HepG2 (cell line): ENCODE measurements around the gene AKR1B15. TPM values are rescaled to one million over a fixed set of nuclear protein-coding genes. Genes with fewer than 3 reads are reported as not detected.

Source experiments
- ATAC-seq: fragments of 200-7000 bp; cut with Tn5 transposase; 3 replicates; pipeline ENCODE4 v1.9.1; 2020; ENCODE audit warnings: mild to moderate bottlenecking, moderate library complexity
- BruUV-seq: library from RNA; stranded (reverse); fragments of 400-500 nt; replicated peaks from 2 replicates; lab custom pipeline; 2021; lab: Mats Ljungman, UMichigan
- CTCF ChIA-PET: fragments of 300-600 bp; formaldehyde crosslinking; extraction: SDS; loops from one replicate; lab custom pipeline; 2021; ENCODE audit warnings: low total read pairs, inconsistent platforms, low intra/inter-chr PET ratio; lab: Yijun Ruan, JAX
- POLR2A ChIA-PET: fragments of 350-600 bp; sonication (Branson Sonifier 250); formaldehyde crosslinking; loops from one replicate; lab custom pipeline; 2020; ENCODE audit warnings: antibody characterized with exemption, inconsistent platforms; lab: Yijun Ruan, JAX
- DNase-seq: peaks from one replicate; pipeline ENCODE4 v3.0.0-alpha.2; 2015; ENCODE audit warnings: low spot score
- FAIRE-seq: peaks from 3 replicates; lab custom pipeline; 2011; peaks lifted over from hg19 to GRCh38; lab: Jason Lieb, UNC
- H2AFZ ChIP-seq: one replicate; pipeline ENCODE4 v1.6.1; 2011; ENCODE audit warnings: low read length, inconsistent platforms
- H3K27ac ChIP-seq: fragments of 300-600 bp; 3 replicates; pipeline ENCODE4 v1.8.0; 2011; ENCODE audit warnings: mixed run types, mild to moderate bottlenecking, mixed read lengths, low read length, inconsistent platforms; ENCODE audit not compliant: insufficient read depth; ENCODE audit errors: extremely low read length
- H3K27me3 ChIP-seq, 2 experiments: fragments of 200-600 bp in 1 of 2; 2 replicates in 1 of 2; 3 replicates in 1 of 2; pipeline versions ENCODE4 v1.6.0 to v1.8.0; 2011; ENCODE audit warnings: low read length in 2 of 2, mild to moderate bottlenecking in 2 of 2, moderate library complexity in 2 of 2, inconsistent platforms in 1 of 2; ENCODE audit not compliant: insufficient read depth in 2 of 2, control insufficient read depth in 1 of 2
- H3K36me3 ChIP-seq, 2 experiments: fragments of 200-600 bp in 1 of 2; replicated peaks in 1 of 2; 2 replicates in 1 of 2; 3 replicates in 1 of 2; pipeline versions ENCODE4 v1.5.1 to v1.8.0; 2011; ENCODE audit warnings: low read length in 2 of 2, inconsistent platforms in 1 of 2; ENCODE audit not compliant: insufficient read depth in 2 of 2, control insufficient read depth in 1 of 2
- H3K4me1 ChIP-seq: 2 replicates; pipeline ENCODE4 v1.5.1; 2012; ENCODE audit warnings: low read length, inconsistent platforms; ENCODE audit not compliant: insufficient read depth
- H3K4me2 ChIP-seq: 2 replicates; pipeline ENCODE4 v1.6.0; 2011; ENCODE audit warnings: low read depth, low read length, inconsistent platforms
- H3K4me3 ChIP-seq, 3 experiments: fragments of 200-600 bp in 1 of 3; sonication (generic), shearing (Covaris generic) in 1 of 3; replicated peaks in 1 of 3; 2 replicates each; pipeline ENCODE4 v1.5.1; 2011 to 2016; ENCODE audit warnings: low read length in 3 of 3, inconsistent platforms in 2 of 3, low read depth in 2 of 3, mild to moderate bottlenecking in 2 of 3, control low read depth in 1 of 3, mixed read lengths in 1 of 3; ENCODE audit not compliant: insufficient read depth in 1 of 3
- H3K79me2 ChIP-seq: one replicate; pipeline ENCODE4 v1.6.1; 2011; ENCODE audit warnings: low read length, inconsistent platforms; ENCODE audit not compliant: insufficient read depth
- H3K9ac ChIP-seq: 2 replicates; pipeline ENCODE4 v1.6.0; 2011; ENCODE audit warnings: mild to moderate bottlenecking, low read depth, low read length, inconsistent platforms; ENCODE audit not compliant: insufficient read depth
- H3K9me3 ChIP-seq: 2 replicates; pipeline ENCODE4 v1.5.1; 2012; ENCODE audit warnings: mild to moderate bottlenecking, low read length
- H4K20me1 ChIP-seq: 2 replicates; pipeline ENCODE4 v1.6.0; 2011; ENCODE audit warnings: inconsistent platforms, mild to moderate bottlenecking, low read length, moderate library complexity; ENCODE audit not compliant: insufficient read depth
- AHR ChIP-seq: IDR thresholded peaks from 2 replicates; pipeline ENCODE4 v1.6.1; 2018; ENCODE audit warnings: missing genetic modification reagents, missing compliant biosample characterization
- CHD4 ChIP-seq: fragments of 200-600 bp; sonication (generic); IDR thresholded peaks from 2 replicates; pipeline ENCODE4 v1.7.0; 2017; ENCODE audit warnings: mild to moderate bottlenecking, low read length, borderline replicate concordance
- FOXA1 ChIP-seq, 2 experiments: fragments of 450-650 bp in 1 of 2; sonication (generic) in 1 of 2; formaldehyde crosslinking in 1 of 2; IDR thresholded peaks; 2 replicates each; pipeline versions ENCODE4 v1.4.0 to v1.6.1; 2016 to 2020; ENCODE audit warnings: missing genetic modification reagents in 1 of 2
- GATA4 ChIP-seq: sonication (generic); IDR thresholded peaks from 2 replicates; pipeline ENCODE4 v1.6.1; 2016; ENCODE audit warnings: antibody characterized with exemption, low read depth, borderline replicate concordance
- HMGA1 ChIP-seq: sonication (generic); formaldehyde crosslinking; conservative IDR thresholded peaks from 2 replicates; pipeline ENCODE4 v1.4.0; 2020; ENCODE audit warnings: missing genetic modification reagents
- ZMAT3 ChIP-seq: sonication (generic); formaldehyde crosslinking; conservative IDR thresholded peaks from 2 replicates; pipeline ENCODE4 v1.7.0; 2021; ENCODE audit warnings: missing genetic modification reagents
- ZNF382 ChIP-seq: sonication (generic); formaldehyde crosslinking; IDR thresholded peaks from 2 replicates; pipeline ENCODE4 v1.5.0; 2020; ENCODE audit warnings: missing genetic modification reagents, mild to moderate bottlenecking, borderline replicate concordance
- ZNF75D ChIP-seq: sonication (generic); formaldehyde crosslinking; IDR thresholded peaks from 2 replicates; pipeline ENCODE4 v1.8.1; 2023; ENCODE audit warnings: missing genetic modification reagents, mild to moderate bottlenecking, borderline replicate concordance
- ZNF761 ChIP-seq: sonication (generic); formaldehyde crosslinking; conservative IDR thresholded peaks from 2 replicates; pipeline ENCODE4 v1.4.0; 2020; ENCODE audit warnings: mild to moderate bottlenecking, missing genetic modification reagents
- ZSCAN20 ChIP-seq: sonication (generic); formaldehyde crosslinking; IDR thresholded peaks from 2 replicates; pipeline ENCODE4 v1.4.0; 2020; ENCODE audit warnings: missing genetic modification reagents, mild to moderate bottlenecking, borderline replicate concordance
- WGBS: methylation state at CpG from one replicate; pipeline ENCODE4 v1.1.6; 2017; ENCODE audit warnings: low lambda C conversion rate; 5-methylcytosine and 5-hydroxymethylcytosine counted together
- in situ Hi-C: cut with HindIII; loops from 2 replicates; pipeline ENCODE4 v1.10.0; 2017; ENCODE audit warnings: low pct_unique_long_range_greater_than_20kb; ENCODE audit not compliant: extremely low pct_ligation_motif_present
- intact Hi-C: fragments of 100-400 bp; cut with micrococcal nuclease; formaldehyde crosslinking; loops from one replicate; pipeline ENCODE4 v1.10.0; 2022; ENCODE audit not compliant: unreplicated experiment
- polyA plus RNA-seq, 8 experiments: library from polyadenylated mRNA; depleted of rRNA in 3 of 8; stranded (reverse) in 7 of 8; unstranded in 1 of 8; fragments of >200 nt; fragmentation: Illumina TruSeq in 4 of 8; extraction: Trizol in 4 of 8; gene quantifications; 2 replicates each; pipeline versions ENCODE4 v1.2.1 to v1.2.3, GENCODE V29; 2011 to 2016; ENCODE audit warnings: low read depth in 4 of 8, missing spikeins in 1 of 8, mixed read lengths in 1 of 8; ENCODE audit not compliant: insufficient read depth in 1 of 8
- total RNA-seq, 5 experiments: library from RNA; depleted of rRNA; stranded (reverse); fragments of >200 nt; fragmentation: Illumina TruSeq; extraction: Trizol; gene quantifications; 2 replicates each; pipeline ENCODE4 v1.2.3, GENCODE V29; 2016; ENCODE audit warnings: low read depth in 1 of 5

AKR1B15 gene
- total and polyA plus RNA-seq, 2 of the 13 experiments (the other 11 are each of a cell fraction or from before 2014, with no cell fraction given): 0.77 TPM; not detected in 1

DNA sequence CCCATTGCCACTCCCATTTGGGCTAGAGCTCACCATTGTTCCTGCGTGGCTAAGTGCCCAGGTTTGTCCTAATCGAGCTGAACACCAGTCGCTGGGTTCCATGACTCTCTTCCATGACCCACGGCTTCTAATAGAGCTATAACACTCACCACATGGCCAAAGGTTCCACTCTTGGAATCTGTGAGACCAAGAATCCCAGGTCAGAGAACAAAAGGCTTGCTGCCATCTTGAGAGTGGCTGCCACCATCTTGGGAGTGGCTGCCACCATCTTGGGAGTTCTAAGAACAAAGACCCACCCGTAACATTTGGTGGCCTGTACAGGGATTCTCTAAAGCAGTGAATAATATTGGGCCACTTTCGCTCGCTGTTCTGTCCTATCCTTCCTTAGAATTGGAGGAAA is 37.0 kb downstream of the AKR1B15 start (continued):
- TF ChIP-seq GATA4: no peak
- TF ChIP-seq, all 625 proteins: peak for 0

DNA sequence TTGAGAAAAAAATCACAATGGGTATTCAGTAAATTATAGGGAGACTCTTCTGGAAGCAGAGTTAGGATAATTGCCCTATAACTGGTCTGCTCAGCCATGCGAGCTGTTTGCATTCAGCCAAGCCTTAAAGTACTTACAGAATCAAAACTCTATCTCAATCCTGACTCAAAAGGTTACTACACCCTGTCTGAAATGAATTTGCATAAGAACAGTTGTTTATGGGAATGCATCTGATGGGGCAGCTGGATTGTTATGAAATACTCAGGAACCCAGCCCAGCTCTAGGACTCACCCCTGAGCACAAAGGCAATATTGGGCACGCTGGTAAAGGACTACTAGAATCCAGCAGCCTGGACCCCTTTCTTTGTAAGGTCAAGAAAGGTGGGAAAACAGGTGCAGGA is 38.8 kb downstream of the AKR1B15 start:
- H3K79me2 ChIP-seq: no peaks in the 10 kb centered on the region
- H2AFZ ChIP-seq: no peak overlapping the region
- H3K9me3 ChIP-seq: no peaks in the 10 kb centered on the region
- H3K27ac ChIP-seq: no peak overlapping the region
- intact Hi-C loops: no loop called here
- BruUV-seq: no TSS peak
- DNase-seq (no peak), FAIRE-seq (no peak), ATAC-seq (no peak)
- no peak overlapping the region for H3K4me2 ChIP-seq
- POLR2A ChIA-PET: no interaction called here
- no peaks in the 10 kb centered on the region for H3K4me1 ChIP-seq
- H3K9ac ChIP-seq: no peak overlapping the region
- H4K20me1 ChIP-seq: no peaks in the 10 kb centered on the region
- CTCF ChIA-PET: no interaction called here
- in situ Hi-C loops: no loop called here
- WGBS: 0% methylated on average over 2 of the region's 2 CpGs
- TF ChIP-seq AHR (CRISPR knock-in tag) (no peak), ZSCAN20 (CRISPR knock-in tag) (no peak), CHD4 (no peak), FOXA1 (IDR thresholded peaks at IDR 0.05) (no peak), FOXA1 (CRISPR knock-in tag; IDR thresholded peaks at IDR 0.05) (no peak), ZNF75D (CRISPR knock-in tag) (no peak), ZMAT3 (CRISPR knock-in tag) (no peak), HMGA1 (CRISPR knock-in tag) (no peak), ZNF761 (CRISPR knock-in tag) (no peak), ZNF382 (CRISPR knock-in tag) (no peak)
- no peaks in the 10 kb centered on the region for H3K36me3 ChIP-seq
- H3K27me3 ChIP-seq: peaks cover 0 to 3% of the 10 kb centered on the region in 2 experiments; a peak in 1 of 5 replicates
- H3K4me3 ChIP-seq: no peak overlapping the region
